Stomach (tissue), 4 donors: ENCODE data around the gene RAB20.

Experiments used
- CTCF ChIP-seq, 7 experiments: fragments of 450-650 bp in 4 of 7; fragments of 200-600 bp in 3 of 7; sonication (generic) in 3 of 7; IDR thresholded peaks; one replicate each; pipeline ENCODE4 v1.5.1; 2016 to 2019; ENCODE audit warnings: antibody characterized with exemption in 7 of 7, control low read depth in 2 of 7, mild to moderate bottlenecking in 1 of 7
- EP300 ChIP-seq: sonication (generic); formaldehyde crosslinking; IDR thresholded peaks from one replicate; pipeline ENCODE4 v1.6.1; 2017; ENCODE audit warnings: antibody characterized with exemption
- POLR2A ChIP-seq, 4 donors: fragments of 450-650 bp; IDR thresholded peaks; one replicate each; pipeline ENCODE4 v1.6.1; 2016; ENCODE audit warnings: antibody characterized with exemption in 4 of 4, control low read depth in 2 of 4, mild to moderate bottlenecking in 1 of 4, moderate library complexity in 1 of 4
- POLR2AphosphoS5 ChIP-seq, 3 donors: sonication (generic); formaldehyde crosslinking; IDR thresholded peaks; one replicate each; pipeline ENCODE4 v1.6.1; 2016; ENCODE audit warnings: antibody characterized with exemption in 3 of 3

- TF ChIP-seq CTCF (IDR thresholded peaks at IDR 0.05) (no peak), EP300 (no peak), POLR2A (IDR thresholded peaks at IDR 0.05) (no peak), POLR2AphosphoS5 (IDR thresholded peaks at IDR 0.05) (no peak)
Measured at GRCh38 chr13:110552767-110553166, 8.8 kb downstream of the RAB20 start.
